Endodermal cell (in vitro differentiated cells): ENCODE data around the gene TRIO. TPM values are rescaled to one million over a fixed set of nuclear protein-coding genes. Genes with fewer than 3 reads are reported as not detected.
A peak's percentile ranks its signal among the peaks of the same experiment; 100 is the strongest.

Experiments used
- DNase-seq: peaks from one replicate; pipeline ENCODE4 v3.0.0-alpha.2; 2017
- H3K27ac ChIP-seq: 2 replicates; pipeline ENCODE4 v1.5.1; 2013; ENCODE audit warnings: mild to moderate bottlenecking, low read depth, low read length, moderate library complexity
- H3K27me3 ChIP-seq: 2 replicates; pipeline ENCODE4 v1.6.1; 2013; ENCODE audit warnings: mild to moderate bottlenecking, low read length, moderate library complexity; ENCODE audit not compliant: insufficient read depth, control insufficient read depth, poor library complexity, severe bottlenecking
- H3K36me3 ChIP-seq: 2 replicates; pipeline ENCODE4 v1.7.0; 2013; ENCODE audit warnings: mild to moderate bottlenecking, low read length, moderate library complexity; ENCODE audit not compliant: control insufficient read depth, insufficient read depth
- H3K4me1 ChIP-seq: one replicate; pipeline ENCODE4 v1.7.0; 2013; ENCODE audit warnings: low read length; ENCODE audit not compliant: control insufficient read depth, insufficient read depth
- H3K4me3 ChIP-seq: 2 replicates; pipeline ENCODE4 v1.5.1; 2013; ENCODE audit warnings: mild to moderate bottlenecking, low read length, moderate library complexity
- H3K9ac ChIP-seq: 2 replicates; pipeline ENCODE4 v1.6.1; 2013; ENCODE audit warnings: mild to moderate bottlenecking, low read length, moderate library complexity; ENCODE audit not compliant: poor library complexity, severe bottlenecking; ENCODE audit errors: extremely low read depth
- H3K9me3 ChIP-seq: 2 replicates; pipeline ENCODE4 v1.6.1; 2013; ENCODE audit warnings: mild to moderate bottlenecking, low read length, moderate library complexity; ENCODE audit not compliant: control insufficient read depth
- H3K27ac Mint-ChIP-seq: 2 replicates; pipeline ENCODE4 v1.8.0; 2020; ENCODE audit warnings: mixed read lengths
- H3K27me3 Mint-ChIP-seq: 2 replicates; pipeline ENCODE4 v1.8.0; 2021; ENCODE audit warnings: mild to moderate bottlenecking, mixed read lengths; ENCODE audit not compliant: insufficient read depth
- H3K36me3 Mint-ChIP-seq: 2 replicates; pipeline ENCODE4 v1.8.0; 2020; ENCODE audit warnings: low read depth, mixed read lengths
- H3K4me1 Mint-ChIP-seq: 2 replicates; pipeline ENCODE4 v1.8.0; 2020; ENCODE audit warnings: mixed read lengths
- H3K4me3 Mint-ChIP-seq: 2 replicates; pipeline ENCODE4 v1.8.0; 2020; ENCODE audit warnings: mild to moderate bottlenecking, moderate library complexity, mixed read lengths
- H3K9me3 Mint-ChIP-seq: 2 replicates; pipeline ENCODE4 v1.8.0; 2020; ENCODE audit warnings: mild to moderate bottlenecking, mixed read lengths
- WGBS, 2 experiments: methylation state at CpG; one replicate each; pipeline versions ENCODE4 v1.1.5 to v1.1.7; 2013; ENCODE audit warnings: missing lambda C conversion rate in 2 of 2, mixed read lengths in 1 of 2; ENCODE audit not compliant: insufficient coverage in 1 of 2, insufficient read length in 1 of 2; 5-methylcytosine and 5-hydroxymethylcytosine counted together
- total RNA-seq, 2 donors: library from RNA; stranded (reverse); fragmentation: NEBNext Ultra II Directional in 1 of 2; extraction: Animal tissue kit (Norgen Biotek cat#: 25700) in 1 of 2; gene quantifications; 2 replicates in 1 of 2; 3 replicates in 1 of 2; pipeline ENCODE4 v1.2.1, GENCODE V29; 2021
- TF ChIP-seq, protein P1 (sequence below): fragments of 200-600 bp; sonication (generic); conservative IDR thresholded peaks from 2 replicates; pipeline ENCODE4 v1.5.0; 2021; ENCODE audit warnings: antibody characterized with exemption, mild to moderate bottlenecking

The TRIO gene
- total RNA-seq, 2 donors from 2014 or later = 88.3 to 109 TPM

DNA sequence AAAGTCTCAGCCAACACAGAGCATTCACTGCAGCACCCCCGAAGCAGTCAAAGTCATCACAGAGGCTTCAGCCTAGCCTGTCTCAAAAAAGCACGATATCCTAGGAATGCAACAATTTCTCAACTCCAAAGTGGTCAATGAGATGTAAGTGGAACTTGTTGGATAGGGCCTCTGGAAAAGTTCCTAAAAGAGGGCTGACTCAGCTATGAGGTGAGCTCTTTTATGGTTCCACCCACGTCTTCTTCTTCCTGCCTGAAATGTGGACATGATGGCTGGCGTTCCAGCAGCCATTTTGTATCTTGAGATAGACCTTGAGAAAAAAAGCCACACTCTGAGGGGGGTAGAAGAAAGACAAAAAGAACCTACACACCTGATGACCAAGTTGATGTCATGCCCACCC is 32.5 kb upstream of the TRIO start:
- no peaks in the 10 kb centered on the region for H3K9me3 ChIP-seq
- H3K4me1 ChIP-seq = peaks cover 5% of the 10 kb centered on the region
- H3K27me3 ChIP-seq = no peaks in the 10 kb centered on the region
- Mint-ChIP-seq H3K4me3 (no peak overlapping the region), H3K9me3 (no peaks in the 10 kb centered on the region), H3K27ac (no peak overlapping the region), H3K36me3 (no peaks in the 10 kb centered on the region), H3K4me1 (peaks cover 21% of the 10 kb centered on the region), H3K27me3 (peaks cover 13% of the 10 kb centered on the region)
- H3K36me3 ChIP-seq = no peaks in the 10 kb centered on the region
- DNase-seq = no peak
- WGBS, 2 experiments = 93 to 100% methylated on average over 3 to 4 of the region's 4 CpGs
- H3K27ac ChIP-seq = no peak overlapping the region
- TF ChIP-seq, protein P1, sequence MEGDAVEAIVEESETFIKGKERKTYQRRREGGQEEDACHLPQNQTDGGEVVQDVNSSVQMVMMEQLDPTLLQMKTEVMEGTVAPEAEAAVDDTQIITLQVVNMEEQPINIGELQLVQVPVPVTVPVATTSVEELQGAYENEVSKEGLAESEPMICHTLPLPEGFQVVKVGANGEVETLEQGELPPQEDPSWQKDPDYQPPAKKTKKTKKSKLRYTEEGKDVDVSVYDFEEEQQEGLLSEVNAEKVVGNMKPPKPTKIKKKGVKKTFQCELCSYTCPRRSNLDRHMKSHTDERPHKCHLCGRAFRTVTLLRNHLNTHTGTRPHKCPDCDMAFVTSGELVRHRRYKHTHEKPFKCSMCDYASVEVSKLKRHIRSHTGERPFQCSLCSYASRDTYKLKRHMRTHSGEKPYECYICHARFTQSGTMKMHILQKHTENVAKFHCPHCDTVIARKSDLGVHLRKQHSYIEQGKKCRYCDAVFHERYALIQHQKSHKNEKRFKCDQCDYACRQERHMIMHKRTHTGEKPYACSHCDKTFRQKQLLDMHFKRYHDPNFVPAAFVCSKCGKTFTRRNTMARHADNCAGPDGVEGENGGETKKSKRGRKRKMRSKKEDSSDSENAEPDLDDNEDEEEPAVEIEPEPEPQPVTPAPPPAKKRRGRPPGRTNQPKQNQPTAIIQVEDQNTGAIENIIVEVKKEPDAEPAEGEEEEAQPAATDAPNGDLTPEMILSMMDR = no peak
- no peak overlapping the region for H3K4me3 ChIP-seq
- no peak overlapping the region for H3K9ac ChIP-seq

DNA sequence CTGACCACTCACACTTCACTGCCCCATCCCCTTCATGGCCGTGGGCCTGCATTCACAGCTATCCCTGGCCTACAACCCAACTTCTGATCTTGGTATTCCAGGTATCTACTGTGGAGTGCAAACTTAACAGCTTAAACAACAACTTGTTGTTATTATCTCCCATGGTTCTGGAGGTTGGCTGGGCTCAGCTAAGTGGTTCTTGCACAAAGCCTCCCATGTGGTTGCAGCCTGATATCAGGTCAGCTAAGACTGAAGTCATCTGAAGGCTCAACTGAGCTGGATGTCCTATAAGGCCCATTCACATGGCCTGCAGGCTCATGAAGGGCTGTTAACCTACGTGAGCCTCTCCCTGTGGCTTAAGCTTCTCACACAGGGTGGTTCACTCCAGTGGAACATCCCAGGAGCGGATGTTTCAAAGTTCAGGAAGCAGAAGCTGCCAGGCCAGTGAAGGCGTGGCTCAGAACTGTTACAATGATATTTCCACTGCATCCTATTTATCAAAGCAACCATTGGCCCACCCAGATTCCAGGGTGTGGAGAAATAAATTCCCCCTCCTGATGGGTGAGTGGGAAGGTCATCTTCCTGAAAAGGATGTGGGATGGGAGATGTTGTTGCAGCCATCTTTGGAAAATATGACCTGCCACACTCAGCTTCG is 30.0 kb upstream of the TRIO start:
- H3K27me3 ChIP-seq = no peaks in the 10 kb centered on the region
- TF ChIP-seq, protein P1 = no peak
- H3K27ac ChIP-seq = no peak overlapping the region
- no peak overlapping the region for H3K4me3 ChIP-seq
- no peaks in the 10 kb centered on the region for H3K9me3 ChIP-seq
- Mint-ChIP-seq H3K4me1 (peaks cover 21% of the 10 kb centered on the region), H3K36me3 (no peaks in the 10 kb centered on the region), H3K27ac (no peak overlapping the region), H3K9me3 (no peaks in the 10 kb centered on the region), H3K4me3 (no peak overlapping the region), H3K27me3 (peaks cover 13% of the 10 kb centered on the region)
- H3K9ac ChIP-seq = no peak overlapping the region
- DNase-seq = no peak
- H3K4me1 ChIP-seq = peaks cover 6% of the 10 kb centered on the region
- no peaks in the 10 kb centered on the region for H3K36me3 ChIP-seq
- 75 to 76% methylated on average over 4 to 5 of the region's 5 CpGs for WGBS, 2 experiments

DNA sequence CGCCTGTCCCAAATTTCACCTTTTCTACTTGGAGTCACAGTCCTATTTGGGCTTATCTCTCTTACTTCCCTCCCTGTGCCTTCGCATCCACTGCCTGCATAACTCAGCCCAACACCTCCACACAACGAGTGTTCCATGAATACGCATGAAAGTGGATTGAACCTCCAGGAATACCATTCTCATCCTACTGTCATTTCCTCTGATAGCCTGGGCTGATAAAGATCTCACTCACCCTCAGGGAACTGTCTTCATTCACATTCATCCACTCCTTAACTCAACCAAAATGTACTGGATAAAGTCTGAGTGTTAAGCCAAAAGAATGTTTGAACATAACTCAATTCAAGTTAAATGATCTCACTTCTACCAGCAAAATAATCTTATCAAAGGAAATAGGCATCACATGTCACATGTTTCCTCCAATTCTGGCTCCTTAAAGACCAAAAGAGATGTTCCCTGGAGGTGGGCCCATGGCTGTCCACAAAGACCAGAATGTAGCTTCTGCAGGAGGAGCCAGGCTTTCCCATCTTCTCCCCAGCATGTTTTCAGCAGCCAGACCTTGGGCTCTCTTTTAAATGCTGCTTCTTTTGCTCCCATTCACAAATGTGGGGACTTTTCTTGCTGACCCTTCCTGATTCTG is 28.4 kb upstream of the TRIO start:
- no peak overlapping the region for H3K4me3 ChIP-seq
- Mint-ChIP-seq H3K27me3 (peaks cover 4% of the 10 kb centered on the region), H3K4me1 (peaks cover 30% of the 10 kb centered on the region), H3K4me3 (no peak overlapping the region), H3K36me3 (no peaks in the 10 kb centered on the region), H3K9me3 (no peaks in the 10 kb centered on the region), H3K27ac (peak overlapping the region; percentile 79)
- no peak overlapping the region for H3K9ac ChIP-seq
- no peaks in the 10 kb centered on the region for H3K27me3 ChIP-seq
- H3K4me1 ChIP-seq = peaks cover 20% of the 10 kb centered on the region
- no peak overlapping the region for H3K27ac ChIP-seq
- TF ChIP-seq, protein P1 = no peak
- DNase-seq = peak; percentile 63
- H3K36me3 ChIP-seq = no peaks in the 10 kb centered on the region
- whole genome bisulfite sequencing, 2 experiments = 73 to 89% methylated on average over 4 of the region's 4 CpGs
- H3K9me3 ChIP-seq = no peaks in the 10 kb centered on the region
